Mammary epithelial cell (primary cell): ENCODE data around the gene BCL2L1.

ENCODE experiments used
- EZH2 ChIP-seq: IDR thresholded peaks from 2 replicates; pipeline ENCODE4 v1.6.1; 2012; ENCODE audit warnings: low read length, inconsistent platforms, borderline replicate concordance
- TF ChIP-seq, protein P1 (sequence below), 2 donors: IDR thresholded peaks in 1 of 2; conservative IDR thresholded peaks in 1 of 2; 2 replicates each; pipeline ENCODE4 v1.5.1; 2011 to 2012; ENCODE audit warnings: inconsistent platforms in 2 of 2, low read length in 2 of 2, mild to moderate bottlenecking in 2 of 2, control low read depth in 1 of 2, low read depth in 1 of 2; ENCODE audit not compliant: insufficient read depth in 1 of 2; ENCODE audit errors: extremely low read depth in 1 of 2

DNA sequence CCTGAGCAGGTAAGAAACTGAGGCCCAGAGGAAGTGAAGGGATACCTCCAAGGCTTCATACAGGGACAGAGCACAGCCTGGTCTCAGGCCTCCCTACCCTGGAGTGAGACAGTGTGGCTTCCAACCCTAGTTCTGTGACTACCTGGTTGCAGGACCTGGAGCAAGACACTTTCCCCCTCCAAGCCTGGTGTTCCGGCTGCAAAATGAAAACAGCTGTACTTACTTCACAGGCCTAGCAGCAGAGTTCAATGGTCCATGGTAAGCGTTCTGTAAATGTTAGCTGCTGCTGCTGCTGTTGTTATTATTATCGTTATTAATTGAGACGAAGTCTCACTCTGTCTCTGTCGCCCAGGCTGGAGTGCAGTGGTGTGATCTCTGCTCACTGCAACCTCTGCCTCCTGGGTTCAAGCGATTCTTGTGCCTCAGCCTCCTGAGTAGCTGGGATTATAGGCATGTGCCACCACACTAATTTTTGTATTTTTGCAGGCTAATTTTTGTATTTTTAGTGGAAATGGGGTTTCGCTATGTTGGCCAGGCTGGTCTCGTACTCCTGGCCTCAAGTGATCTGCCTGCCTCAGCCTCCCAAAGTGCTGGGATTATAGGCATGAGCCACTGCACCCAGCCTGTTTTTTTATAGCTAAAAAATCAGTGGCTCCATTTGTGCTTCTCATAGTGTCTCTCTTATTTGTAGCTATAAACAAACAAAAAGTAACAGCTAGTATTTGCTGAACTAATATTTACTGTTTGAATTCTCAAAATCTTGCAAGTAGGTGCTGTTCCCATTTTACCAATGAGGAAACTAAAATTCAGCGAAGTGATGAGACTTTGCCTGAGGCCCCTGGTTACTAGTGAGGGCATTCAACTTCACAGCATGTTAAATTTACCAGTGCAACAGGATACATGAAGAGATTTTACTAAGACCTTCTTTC is 43.0 kb downstream of the BCL2L1 start:
- TF ChIP-seq, protein P1, sequence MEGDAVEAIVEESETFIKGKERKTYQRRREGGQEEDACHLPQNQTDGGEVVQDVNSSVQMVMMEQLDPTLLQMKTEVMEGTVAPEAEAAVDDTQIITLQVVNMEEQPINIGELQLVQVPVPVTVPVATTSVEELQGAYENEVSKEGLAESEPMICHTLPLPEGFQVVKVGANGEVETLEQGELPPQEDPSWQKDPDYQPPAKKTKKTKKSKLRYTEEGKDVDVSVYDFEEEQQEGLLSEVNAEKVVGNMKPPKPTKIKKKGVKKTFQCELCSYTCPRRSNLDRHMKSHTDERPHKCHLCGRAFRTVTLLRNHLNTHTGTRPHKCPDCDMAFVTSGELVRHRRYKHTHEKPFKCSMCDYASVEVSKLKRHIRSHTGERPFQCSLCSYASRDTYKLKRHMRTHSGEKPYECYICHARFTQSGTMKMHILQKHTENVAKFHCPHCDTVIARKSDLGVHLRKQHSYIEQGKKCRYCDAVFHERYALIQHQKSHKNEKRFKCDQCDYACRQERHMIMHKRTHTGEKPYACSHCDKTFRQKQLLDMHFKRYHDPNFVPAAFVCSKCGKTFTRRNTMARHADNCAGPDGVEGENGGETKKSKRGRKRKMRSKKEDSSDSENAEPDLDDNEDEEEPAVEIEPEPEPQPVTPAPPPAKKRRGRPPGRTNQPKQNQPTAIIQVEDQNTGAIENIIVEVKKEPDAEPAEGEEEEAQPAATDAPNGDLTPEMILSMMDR (conservative IDR thresholded peaks at IDR 0.05 in 1 of 2, IDR thresholded peaks at IDR 0.05 in 1 of 2; ENCODE audit: extremely low read depth in 1 of 2, insufficient read depth in 1 of 2, low read depth in 1 of 2, low read length in 2 of 2), result no peak
- TF ChIP-seq EZH2, result no peak
